Liver (tissue), 3 donors: Measurements from ENCODE around the gene MOXD1.

Source experiments
- EGR1 ChIP-seq, 2 donors: IDR thresholded peaks; 2 replicates each; pipeline ENCODE4 v1.6.1; 2016 to 2018; ENCODE audit warnings: antibody characterized with exemption in 2 of 2, low read depth in 2 of 2
- GABPA ChIP-seq, 2 donors: IDR thresholded peaks in 1 of 2; conservative IDR thresholded peaks in 1 of 2; 2 replicates each; pipeline ENCODE4 v1.6.1; 2016; ENCODE audit warnings: antibody characterized with exemption in 2 of 2, mild to moderate bottlenecking in 1 of 2, moderate library complexity in 1 of 2
- JUND ChIP-seq, 2 donors: IDR thresholded peaks; 2 replicates each; pipeline ENCODE4 v1.6.1; 2016; ENCODE audit warnings: antibody characterized with exemption in 2 of 2
- RAD21 ChIP-seq, 2 donors: IDR thresholded peaks; 2 replicates each; pipeline ENCODE4 v1.6.1; 2016; ENCODE audit warnings: antibody characterized with exemption in 2 of 2, mild to moderate bottlenecking in 2 of 2
- RXRA ChIP-seq, 2 donors: IDR thresholded peaks; 2 replicates each; pipeline ENCODE4 v1.6.1; 2017 to 2018; ENCODE audit warnings: antibody characterized with exemption in 2 of 2, mild to moderate bottlenecking in 1 of 2
- SP1 ChIP-seq: IDR thresholded peaks from 2 replicates; pipeline ENCODE4 v1.6.1; 2018; ENCODE audit warnings: antibody characterized with exemption, mild to moderate bottlenecking
- TAF1 ChIP-seq: conservative IDR thresholded peaks from 2 replicates; pipeline ENCODE4 v1.6.1; 2016; ENCODE audit warnings: antibody characterized with exemption, mild to moderate bottlenecking
- YY1 ChIP-seq: IDR thresholded peaks from 2 replicates; pipeline ENCODE4 v1.6.1; 2016; ENCODE audit warnings: antibody characterized with exemption, mild to moderate bottlenecking
- TF ChIP-seq, protein P1 (sequence below): fragments of 150-350 bp; IDR thresholded peaks from 2 replicates; pipeline ENCODE4 v1.5.1; 2017; ENCODE audit warnings: improper control_type of control experiment, low read depth, low read length; ENCODE audit not compliant: missing input control
- TF ChIP-seq, protein P2 (sequence below): IDR thresholded peaks from 2 replicates; pipeline ENCODE4 v1.6.1; 2016; ENCODE audit warnings: antibody characterized with exemption
- donor health status: healthy.
- donor health status: healthy.

DNA sequence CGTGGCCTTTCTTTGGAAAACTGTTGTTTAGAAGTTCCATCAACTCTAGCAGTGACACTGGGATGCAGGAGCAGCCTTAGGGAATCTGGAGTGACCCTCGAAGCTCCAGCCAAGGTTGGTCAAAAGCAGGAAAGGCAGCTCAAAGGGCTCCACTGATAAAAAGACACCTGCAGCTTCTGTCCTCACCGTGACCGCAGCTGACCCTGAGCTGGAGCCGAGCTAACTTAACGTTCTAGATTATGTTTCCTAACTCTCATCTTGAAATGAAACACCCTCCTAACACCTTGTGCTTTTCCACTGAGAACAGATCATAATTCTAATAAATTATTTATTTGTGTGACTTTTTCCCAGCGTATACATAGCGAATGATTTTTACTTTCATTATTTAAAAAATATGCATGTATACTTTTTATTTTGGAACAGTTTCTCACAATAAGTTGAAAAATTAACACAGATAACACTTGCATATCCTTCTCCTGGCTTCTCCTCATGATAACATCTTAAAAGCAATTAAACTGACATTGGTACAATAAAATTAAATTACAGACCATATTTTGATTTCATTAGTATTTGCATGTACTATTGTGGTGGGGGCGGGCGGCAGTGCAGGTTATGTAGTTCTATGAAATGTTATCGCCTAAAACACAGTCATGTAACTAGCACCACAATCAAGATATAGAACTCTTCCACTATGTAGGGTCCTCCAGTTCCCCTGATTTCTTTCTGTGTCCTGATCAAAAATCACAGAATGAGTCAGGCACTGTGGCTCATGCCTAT is 116.1 kb downstream of the MOXD1 start:
- TF ChIP-seq, protein P1, sequence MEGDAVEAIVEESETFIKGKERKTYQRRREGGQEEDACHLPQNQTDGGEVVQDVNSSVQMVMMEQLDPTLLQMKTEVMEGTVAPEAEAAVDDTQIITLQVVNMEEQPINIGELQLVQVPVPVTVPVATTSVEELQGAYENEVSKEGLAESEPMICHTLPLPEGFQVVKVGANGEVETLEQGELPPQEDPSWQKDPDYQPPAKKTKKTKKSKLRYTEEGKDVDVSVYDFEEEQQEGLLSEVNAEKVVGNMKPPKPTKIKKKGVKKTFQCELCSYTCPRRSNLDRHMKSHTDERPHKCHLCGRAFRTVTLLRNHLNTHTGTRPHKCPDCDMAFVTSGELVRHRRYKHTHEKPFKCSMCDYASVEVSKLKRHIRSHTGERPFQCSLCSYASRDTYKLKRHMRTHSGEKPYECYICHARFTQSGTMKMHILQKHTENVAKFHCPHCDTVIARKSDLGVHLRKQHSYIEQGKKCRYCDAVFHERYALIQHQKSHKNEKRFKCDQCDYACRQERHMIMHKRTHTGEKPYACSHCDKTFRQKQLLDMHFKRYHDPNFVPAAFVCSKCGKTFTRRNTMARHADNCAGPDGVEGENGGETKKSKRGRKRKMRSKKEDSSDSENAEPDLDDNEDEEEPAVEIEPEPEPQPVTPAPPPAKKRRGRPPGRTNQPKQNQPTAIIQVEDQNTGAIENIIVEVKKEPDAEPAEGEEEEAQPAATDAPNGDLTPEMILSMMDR: no peak
- TF ChIP-seq RXRA (IDR thresholded peaks at IDR 0.05) (no peak), YY1 (no peak), GABPA (IDR thresholded peaks at IDR 0.05 in 1 of 2, conservative IDR thresholded peaks at IDR 0.05 in 1 of 2) (no peak), RAD21 (IDR thresholded peaks at IDR 0.05) (no peak), TAF1 (no peak), EGR1 (IDR thresholded peaks at IDR 0.05; ENCODE audit: low read depth in 2 of 2) (no peak), JUND (IDR thresholded peaks at IDR 0.05) (no peak), SP1 (no peak)
- TF ChIP-seq, protein P2, sequence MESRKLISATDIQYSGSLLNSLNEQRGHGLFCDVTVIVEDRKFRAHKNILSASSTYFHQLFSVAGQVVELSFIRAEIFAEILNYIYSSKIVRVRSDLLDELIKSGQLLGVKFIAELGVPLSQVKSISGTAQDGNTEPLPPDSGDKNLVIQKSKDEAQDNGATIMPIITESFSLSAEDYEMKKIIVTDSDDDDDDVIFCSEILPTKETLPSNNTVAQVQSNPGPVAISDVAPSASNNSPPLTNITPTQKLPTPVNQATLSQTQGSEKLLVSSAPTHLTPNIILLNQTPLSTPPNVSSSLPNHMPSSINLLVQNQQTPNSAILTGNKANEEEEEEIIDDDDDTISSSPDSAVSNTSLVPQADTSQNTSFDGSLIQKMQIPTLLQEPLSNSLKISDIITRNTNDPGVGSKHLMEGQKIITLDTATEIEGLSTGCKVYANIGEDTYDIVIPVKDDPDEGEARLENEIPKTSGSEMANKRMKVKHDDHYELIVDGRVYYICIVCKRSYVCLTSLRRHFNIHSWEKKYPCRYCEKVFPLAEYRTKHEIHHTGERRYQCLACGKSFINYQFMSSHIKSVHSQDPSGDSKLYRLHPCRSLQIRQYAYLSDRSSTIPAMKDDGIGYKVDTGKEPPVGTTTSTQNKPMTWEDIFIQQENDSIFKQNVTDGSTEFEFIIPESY: no peak
